DMS 273 (cell line): ENCODE measurements around the gene DENND1A.
"Not testable (repeated sequence)": the region's sequence is repeated elsewhere in the genome, so short reads cannot be mapped to it uniquely, and the experiment has no call there.

Source experiments
- DNase-seq: peaks from one replicate; lab custom pipeline; 2025; ENCODE audit not compliant: unreplicated experiment; lab: John Stamatoyannopoulos, UW

Gene DENND1A

DNA sequence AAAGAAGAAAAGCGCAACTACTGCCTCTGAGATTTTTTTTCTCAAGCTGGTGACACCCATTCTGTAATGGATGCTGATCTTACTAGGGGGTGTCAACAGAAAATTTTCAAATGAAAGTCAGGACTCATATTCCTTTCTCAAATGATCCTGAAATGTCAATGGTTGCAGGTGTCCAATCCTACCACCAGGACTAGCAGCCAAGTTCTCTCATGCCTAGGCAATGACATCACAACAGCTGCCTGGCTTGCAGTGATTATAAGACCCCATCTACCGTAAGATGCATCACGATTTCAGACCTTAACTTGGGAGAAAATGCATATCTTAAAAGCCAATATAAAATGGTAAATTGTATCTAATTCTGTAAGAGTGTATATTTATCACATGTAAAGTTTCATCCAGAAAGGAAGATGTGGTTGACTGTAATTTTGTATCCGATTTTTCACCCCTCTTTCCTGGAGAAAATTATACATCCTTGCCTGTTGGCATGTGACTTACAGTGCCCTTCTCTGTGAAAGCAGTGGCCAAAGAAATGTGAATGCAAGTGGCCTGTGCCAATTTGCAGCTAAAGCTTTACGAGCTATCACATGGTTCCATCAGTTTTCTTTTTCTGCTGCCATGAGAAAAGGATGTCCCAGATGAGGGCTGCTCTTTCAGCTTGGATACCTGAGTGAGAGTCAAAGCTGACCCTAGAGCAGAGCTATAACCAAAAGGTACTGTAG is 104.4 kb downstream of the DENND1A start:
- DNase-seq: peak; percentile 33

DNA sequence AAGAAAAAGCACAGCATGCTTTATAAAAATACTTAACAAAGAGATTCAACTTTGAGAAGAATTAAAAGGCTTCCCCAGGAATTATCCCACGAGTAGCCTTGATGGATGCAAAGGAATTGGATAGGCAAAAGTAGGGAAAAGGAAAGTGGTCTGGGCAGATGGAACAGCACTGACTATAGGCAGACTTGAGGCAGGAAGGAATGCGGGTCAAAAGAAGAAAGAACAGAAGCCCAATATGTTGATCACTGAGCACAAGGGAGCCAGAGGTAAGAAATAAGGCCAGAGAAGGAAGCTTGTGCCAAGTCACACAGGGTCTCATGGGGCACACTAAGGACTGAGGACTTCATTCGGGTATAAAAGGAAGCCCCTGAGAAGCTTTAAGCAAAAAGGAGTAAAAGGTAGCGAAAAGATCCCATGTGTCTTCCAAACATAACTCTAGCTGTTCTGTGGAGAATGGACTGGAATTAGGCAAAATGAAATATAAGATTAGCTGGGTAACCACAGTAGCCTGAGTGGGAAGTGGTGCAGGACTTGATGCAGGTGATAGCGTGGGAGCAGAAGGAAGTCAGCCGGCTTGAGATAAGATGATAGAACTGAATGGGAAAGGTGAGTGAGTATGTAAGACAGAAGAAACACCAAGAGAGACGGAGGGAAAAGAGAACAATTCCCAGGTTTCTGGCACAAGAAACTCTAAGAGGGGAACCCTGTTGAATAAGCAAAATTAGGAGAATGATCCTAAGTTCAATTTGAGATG is 106.6 kb downstream of the DENND1A start:
- DNase-seq: no peak

DNA sequence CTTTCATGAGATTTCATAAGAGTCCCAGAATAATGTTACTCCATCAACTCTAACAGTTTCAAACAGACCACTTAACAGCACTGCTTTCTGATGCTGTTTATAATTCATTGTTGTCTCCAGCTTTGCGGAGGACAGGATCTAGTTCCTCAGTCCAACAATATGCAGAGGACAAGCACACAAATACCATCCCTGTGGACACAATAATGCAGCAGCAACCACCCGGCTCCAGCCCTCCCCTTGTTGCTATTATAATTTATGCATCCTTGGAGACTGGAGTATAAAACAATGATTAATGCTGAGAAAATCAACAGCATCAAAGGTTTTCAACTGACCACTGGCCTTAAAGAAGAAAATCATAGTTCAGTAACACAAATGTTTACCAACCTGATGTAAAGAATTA is 108.3 kb downstream of the DENND1A start:
- no peak for DNase-seq

DNA sequence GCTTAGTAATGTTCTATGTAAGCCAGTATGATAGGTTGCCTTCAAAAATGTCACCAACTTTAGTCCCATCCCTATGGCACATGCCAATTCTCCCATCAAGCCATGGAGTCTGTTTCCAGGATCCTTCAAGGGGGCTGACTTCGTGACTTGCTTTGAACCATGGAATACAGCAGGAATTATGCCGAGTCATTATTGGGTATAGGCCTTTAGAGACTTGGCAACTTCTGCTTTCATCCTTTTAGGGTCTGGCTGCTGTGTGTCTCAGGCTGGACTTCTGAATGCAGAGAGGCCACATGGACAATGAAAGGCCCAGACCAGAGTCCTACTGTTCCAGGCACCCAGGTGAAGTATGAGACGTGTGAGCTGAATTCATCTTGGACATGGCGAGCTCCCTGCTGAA is 109.8 kb downstream of the DENND1A start:
- no peak for DNase-seq

DNA sequence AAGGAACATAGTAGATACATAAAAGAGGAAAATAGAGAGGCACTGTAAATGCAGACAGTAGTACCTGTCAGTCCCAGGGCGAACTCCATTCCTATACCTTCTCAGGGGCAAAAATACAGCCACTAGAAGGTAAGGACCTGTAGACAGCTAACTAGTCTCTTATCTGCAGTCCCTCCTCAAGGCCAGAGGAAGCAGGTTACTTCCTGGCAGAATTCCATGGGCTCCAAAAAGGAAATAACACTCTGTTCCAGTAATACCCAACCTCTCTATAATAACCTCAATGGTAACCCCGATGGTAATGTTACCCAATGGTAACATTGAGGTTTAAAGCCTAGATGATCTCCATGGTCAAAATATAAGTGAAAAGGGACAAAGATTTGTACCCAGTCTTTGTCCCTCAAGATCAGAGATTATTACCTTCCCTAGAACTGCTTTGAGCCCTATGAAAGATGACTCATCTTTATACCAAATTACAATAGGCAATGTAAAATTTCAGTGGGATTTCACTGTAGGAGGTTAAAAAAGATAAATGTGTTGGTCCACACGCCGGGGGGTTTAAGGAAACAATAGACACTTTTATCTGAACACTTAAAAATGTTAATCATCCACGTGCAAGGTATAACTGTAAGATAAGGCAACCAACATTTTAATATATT is 113.0 kb downstream of the DENND1A start:
- DNase-seq: peak; percentile 22

DNA sequence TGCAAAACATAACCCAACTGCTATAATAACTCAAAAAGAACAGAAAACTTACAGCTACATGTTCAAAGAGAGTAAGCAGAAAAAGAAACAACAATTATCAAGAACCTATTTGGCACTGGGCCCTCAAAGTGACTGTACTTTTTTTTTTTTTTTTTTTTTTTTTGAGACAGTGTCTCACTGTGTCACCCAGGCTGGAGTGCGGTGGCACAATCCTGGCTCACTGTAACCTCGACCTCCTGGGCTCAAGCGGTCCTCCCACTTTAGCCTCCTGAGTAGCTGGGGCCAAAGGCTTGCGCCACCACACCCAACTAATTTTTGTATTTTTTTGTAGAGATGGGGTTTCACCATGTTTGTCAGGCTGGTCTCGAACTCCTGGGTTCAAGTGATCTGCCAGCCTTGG is 114.1 kb downstream of the DENND1A start:
- DNase-seq: not testable (repeated sequence)

DNA sequence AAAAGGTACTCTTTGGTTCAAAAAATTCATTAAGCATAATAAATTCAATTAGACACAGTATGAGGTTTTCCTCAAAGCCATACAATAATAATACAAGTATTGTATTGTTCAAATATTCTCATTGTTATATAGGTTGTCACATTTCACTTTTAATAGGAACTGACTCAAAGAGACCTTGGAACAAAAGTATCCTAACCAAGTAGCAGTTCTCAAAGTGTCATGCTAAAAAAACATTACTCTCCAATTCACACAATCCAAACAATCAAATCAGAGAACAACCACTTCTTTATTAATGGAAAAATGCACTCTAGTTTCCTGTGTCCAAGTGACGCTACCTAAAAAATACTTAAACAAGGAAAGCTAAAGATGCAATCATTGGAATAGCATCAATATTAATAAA is 115.4 kb downstream of the DENND1A start:
- no peak for DNase-seq

DNA sequence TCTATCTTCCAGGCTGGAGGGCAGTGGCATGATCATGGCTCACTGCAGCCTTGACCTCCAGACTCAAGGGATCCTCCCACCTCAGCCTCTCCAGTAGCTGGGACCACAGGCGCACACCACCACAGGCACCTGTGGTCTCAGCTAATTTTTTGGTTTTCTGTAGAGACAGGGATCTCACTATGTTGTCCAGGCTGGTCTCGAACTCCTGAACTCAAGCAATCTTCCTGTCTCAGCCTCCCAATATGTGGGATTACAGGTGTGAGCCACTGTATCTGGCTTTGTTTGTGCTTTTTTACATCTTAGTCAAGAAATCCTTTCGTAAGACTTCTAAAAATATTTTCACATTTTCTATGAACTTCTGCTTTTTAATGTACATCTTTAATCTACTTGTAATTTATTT is 116.9 kb downstream of the DENND1A start:
- DNase-seq: no peak

DNA sequence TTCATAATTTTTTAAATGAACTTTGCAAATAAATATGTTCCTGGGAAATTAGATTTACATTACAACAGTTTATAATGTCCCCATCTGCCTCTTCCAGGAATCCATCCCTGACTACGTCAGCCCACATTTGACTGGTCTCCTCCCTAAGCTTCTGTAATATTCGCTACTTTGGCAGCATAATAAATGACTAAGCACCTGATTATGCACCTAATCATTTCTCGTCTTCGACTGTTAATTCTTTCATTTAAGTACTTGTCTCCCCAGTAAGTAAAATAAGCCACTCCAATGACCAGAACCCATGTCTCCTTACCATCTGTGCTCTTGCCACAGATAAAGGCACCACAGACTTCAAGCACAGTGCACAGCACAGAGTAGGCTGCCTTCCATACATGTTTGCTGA is 122.7 kb downstream of the DENND1A start:
- peak; percentile 28 for DNase-seq

DNA sequence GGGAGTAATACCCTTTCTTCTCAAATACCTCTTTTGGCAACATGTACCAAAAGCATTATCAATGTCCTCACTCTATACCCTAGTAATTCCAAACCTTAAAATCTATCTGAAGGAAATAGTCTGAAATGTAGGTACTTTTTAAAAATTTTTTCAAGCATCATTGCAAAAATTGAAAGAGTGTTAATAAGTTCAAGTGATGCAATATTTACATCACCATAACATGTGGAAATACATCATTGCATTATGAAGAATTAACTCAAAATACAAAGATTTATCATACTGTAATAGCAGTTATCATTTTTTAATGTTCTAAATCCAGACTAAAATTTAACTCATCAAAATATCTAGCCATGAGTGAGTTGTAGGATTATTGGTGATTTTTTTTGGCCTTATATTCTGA is 123.1 kb downstream of the DENND1A start:
- no peak for DNase-seq

DNA sequence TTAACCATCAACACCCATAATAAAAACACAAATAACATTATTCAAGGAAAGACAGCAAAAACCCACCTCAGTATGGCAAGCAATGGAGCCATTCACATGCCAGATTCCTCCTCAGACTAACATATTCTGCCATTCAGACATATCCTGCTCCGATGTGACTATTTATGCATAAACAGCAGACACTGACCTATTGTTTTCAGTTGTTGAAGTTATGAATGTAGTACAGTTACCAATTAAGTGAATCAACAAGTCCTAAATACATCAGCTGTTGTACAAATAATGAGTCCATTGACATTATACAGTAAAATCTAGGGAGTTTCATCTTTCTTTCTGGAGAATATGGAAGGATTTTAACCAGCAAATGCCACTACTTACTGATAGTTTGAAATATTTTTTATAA is 131.7 kb downstream of the DENND1A start:
- DNase-seq: no peak

DNA sequence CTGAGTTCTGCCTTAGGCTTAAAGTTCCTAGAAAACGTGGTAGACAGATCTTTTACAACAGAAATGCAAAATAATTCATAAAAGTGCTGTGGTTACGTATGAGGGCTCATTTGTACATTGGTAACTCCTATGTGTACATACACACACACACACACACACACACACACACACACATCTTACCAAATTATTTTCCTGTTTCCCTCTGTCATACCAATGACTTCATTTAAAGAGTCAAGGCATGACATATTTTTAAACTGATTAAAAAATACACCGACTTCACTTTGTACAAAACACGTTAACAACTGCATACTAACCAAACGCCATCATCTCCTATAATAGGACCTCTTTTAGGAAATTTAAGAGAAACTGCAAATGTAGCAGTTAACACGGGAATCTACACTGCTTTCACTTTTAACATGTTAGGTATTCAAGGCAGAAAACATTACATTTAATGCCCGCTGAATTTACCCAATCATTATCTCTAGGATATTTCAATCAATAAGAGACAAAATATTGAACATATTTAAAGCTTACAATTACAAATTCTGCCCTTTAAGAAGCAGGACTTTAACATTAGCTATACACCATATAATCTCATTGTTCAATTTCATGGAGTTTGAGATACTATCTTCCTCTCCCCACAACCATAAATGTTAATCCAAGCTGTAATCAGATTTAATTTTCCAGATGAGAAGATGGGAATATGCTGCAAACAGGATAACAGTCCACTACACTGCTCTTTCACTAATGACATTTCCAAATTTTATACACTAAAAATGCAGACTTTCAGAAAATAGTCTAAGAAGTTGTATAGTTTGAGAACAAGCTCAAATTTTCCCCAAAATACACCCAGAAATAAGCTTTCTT is 133.1 kb downstream of the DENND1A start:
- DNase-seq: no peak

DNA sequence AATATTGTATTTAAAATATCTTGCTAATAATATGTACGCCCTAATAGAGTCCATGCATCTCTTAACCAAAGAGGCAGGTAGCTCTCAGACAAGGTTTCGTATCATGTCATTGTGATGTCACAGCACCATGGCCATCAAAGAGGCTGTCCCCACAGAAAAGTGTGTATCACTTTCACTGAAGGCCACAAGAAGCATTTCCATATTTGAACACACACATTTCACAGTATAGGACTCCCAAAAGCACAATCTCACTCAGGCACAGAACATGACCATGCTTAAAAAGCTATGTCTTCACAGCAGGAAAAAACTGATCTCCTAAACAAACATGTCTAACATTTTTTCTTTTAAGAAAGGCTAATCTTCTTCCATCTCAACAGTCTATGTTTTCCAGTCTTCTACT is 133.8 kb downstream of the DENND1A start:
- DNase-seq: no peak

DNA sequence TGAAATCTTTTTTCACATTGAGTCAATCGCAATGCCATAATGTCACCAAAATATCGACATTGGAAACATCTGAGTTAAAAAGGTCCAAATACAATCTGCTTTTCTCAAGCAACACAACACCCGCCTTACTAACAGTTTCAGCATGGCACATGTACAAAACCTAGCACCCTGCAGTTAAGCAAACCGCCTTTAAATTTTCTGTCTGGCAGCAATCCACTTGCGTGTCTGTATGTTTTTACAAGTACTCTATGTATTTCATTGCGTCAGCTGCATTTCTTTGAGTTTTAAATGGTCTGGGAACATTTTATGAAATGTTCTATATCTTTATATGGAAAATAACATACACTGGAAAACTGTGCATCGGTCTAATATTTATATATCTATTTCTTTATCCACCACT is 134.6 kb downstream of the DENND1A start:
- DNase-seq: no peak

DNA sequence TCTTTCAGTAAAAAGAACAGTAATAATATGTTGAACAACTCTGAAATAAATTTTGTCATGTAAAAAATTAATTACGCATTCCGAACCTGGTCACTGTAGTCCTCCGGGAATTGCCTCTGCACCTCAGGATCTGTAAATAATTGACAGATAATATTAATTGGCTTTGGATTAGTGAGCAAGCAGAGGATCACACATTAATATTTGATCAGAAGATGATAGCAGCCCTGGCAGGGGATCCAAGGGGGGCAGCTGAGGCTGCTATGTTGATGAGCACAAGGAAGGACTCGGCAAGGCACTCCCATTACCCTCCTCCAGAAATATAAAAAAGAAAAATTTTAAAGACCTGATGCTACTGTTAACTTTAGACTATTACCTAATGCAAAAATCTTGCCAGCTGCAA is 137.4 kb downstream of the DENND1A start:
- DNase-seq: no peak

DNA sequence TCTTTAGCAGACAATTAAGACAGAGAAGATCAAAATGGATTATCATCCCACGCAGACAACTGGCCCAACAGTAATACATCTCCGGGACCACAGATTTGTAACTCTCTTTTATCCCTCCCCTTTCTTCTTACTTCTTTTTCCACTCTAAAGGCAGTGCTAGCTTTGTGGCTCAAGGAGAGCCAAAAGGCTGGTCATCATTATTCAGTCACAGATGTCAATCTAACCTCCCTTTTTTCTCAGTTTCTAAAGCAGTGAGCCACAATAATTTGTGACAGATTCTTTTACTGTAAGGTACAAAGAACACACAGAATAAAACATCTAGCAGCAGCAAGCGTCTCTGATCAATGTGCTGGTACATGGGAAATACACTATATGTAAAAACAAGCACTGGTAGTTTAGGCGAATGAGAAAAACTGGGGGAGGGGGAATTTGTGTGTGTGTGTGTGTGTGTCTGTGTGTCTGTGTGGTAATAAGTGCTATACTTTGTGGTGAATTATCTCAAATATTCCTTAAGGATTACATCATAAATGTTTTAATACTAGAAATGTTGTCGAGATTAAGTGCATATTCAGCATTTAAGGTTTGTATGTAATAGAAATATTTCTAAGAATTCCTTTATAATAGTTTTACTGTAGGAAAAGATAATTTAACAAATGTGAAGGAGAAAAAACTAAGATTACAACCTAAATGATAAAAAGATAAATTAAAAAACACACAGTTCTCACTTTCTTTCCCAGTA is 140.2 kb downstream of the DENND1A start:
- no peak for DNase-seq

DNA sequence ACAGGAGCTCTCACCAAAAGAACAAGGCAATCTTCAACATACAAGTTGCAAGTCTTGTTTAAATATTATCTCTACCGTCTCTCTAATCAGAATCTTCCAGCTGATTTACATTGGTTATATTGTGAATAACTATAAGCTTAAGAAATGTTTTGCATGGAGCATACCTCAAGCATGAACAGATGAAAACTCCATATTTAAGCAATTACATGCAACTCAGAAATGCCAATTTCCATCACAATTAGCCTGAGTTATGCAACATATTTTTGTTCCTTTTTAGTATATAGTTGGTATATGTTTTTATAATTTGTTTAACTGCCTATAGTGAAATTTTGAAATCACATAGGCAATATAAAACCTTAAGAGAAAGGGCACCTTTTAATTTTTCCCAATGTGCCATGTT is 142.5 kb downstream of the DENND1A start:
- DNase-seq: no peak

DNA sequence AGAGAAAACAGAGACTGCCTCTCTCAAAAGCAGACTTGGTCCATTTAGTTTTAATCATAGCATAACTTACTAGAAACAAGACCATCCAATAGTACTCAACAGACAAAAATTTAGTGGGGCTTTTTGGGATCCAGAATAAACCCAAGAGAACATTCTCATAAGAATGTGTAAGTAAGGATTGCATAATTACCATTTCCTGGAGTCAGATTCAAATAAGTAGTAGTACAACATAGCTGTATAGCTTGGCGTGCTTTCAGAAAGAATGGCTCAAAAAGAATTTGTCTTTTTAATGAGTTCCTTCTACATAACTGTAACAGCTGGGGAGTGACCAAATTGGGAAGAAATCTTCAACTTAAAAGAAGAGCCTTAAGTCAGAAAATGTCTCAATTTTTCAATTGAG is 145.4 kb downstream of the DENND1A start:
- DNase-seq: no peak

DNA sequence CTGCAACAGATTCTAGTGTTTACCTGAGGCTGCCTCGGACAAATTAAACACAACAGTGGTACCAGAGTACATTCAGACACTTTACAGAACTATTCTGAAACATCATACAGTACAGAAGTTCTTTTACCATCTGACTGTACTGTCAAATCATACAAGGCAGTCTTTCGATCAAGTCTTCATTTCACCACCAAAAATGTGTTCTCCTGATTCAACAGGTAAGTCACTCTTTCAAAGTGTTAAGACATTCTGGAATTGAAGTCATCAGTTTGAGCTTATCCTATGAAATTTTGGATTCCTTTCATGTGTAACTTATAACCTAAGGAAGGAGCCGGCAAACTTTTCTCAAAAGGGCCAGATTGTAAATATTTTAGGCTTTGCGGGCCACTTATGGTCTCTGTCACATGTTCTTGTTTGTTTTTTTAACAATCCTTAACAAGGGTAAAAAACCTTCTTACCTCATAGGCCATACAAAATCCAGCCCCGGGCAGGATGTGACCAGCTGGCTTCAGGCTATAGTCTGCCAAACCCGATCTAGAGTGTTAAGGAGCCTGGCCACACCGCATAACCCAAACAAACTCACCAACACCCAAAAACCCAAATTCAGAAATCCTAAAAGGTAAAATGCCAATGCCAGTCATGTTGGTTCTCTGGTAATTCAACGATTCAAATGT is 151.6 kb downstream of the DENND1A start:
- DNase-seq: peak; percentile 56
